COLO668 (cell line): Measurements from ENCODE around the gene VSX1.

ENCODE experiments used
- DNase-seq: peaks from one replicate; lab custom pipeline; 2025; ENCODE audit not compliant: unreplicated experiment; lab: John Stamatoyannopoulos, UW

Gene VSX1

DNA sequence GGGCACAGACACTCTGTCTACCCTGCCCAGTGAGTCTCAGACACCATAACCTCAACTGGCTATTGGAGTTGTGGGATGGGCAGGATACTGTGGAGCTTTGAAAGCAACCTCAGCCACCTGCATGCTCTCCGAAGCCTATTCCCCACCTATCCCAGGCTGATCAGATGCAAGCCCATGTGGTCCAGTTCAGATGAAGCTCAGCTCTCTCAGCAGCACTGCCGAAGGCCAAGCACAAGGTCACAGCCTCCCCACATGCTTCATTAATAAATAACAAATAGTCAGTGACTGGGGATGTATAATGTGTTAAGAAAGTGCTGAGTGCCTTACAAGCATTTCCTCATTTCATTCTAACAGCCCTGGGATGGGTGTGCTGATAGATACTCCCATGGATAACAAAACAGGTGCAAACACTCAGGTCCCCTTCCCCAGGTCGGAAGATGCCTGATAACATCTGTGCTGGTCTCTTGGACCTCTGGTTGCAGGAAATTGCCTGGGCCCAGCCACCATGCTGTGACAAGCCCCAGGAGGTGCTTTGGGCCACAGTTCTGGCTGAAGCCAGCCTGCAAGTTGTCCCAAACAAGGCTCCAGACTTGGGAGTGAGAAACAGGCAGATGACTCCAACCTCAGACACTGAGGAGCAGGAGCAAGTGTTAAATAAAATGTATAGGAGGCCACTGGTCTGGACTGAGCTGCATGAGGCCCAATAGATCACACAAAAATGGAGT lies 27.7 kb downstream of the VSX1 start:
- DNase-seq: no peak

DNA sequence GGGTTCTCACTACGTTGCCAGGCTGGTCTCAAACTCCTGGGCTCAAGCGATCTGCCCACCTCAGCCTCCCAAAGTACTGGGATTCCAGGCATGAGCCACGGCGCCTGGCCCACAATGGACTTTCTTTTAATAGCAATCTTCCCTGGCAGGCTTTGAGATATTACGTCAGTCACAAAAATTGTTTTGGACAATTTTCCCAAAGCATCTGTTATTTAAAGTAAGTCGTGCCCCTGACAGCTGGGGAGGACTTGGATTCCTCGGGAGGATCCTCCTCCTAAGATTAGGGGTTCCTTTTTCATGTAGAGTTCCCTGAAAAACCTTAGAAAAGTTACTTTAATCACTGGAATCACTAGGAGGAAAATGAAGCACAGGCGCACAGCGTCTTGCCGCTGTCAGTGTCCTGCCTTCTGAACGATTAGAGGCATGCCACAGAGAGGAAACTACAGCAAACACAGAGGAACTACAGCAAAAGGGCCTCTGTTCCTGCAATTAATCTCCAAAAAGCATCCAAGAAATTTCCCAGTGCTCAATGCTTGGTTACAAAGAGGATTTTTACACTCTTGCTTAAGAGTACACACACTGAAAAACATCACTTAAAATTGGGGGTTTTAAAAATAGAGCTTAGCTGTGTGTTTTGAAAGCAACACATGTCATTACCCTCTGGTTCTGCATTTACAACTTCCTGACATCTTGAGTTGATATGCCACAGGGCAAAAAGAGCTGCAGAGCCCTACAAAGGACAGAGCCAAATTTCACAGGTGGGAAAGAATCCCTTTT lies 28.5 kb downstream of the VSX1 start:
- no peak for DNase-seq

DNA sequence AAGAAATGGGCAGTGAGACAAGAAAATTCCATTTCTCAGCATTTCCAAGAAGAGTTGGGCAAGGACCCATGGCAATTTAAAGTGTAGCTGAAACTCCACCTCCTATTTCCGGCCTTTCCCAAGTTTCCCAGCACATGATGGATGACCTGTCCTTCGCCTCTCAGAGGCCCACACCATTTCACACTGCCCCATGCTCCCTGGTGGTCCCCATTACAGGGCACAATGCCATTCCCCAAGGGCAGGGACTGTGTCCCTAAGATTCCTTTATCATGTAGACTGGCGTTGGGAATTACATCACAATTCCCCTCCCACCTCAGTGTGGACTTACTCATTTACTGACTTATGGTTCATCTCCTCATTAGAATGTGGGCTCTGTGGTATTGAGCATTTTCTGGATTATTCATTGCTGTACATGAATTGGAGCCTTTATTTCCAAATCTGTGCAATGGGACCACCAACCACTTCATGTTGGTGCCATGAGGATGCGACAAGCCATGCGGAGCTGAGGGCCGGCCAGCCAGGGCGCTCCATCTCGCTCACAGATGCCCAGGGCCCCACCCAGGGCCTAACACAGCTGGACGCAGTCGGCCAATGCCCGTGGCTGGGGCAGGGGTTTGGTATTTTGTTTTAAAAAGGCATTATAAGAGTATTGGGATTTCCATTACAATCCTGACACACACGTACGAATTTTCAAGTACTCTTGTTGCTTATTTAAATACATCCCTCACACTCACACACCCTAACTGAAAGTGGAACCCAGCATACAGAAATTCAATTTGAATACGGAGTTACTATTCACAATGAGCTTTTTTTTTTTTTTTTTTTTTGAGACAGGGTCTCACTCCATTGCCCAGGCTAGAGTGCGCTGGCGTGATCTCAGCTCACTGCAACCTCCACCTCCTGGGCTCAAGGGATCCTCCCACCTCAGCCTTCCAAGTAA lies 29.4 kb downstream of the VSX1 start:
- DNase-seq: no peak

DNA sequence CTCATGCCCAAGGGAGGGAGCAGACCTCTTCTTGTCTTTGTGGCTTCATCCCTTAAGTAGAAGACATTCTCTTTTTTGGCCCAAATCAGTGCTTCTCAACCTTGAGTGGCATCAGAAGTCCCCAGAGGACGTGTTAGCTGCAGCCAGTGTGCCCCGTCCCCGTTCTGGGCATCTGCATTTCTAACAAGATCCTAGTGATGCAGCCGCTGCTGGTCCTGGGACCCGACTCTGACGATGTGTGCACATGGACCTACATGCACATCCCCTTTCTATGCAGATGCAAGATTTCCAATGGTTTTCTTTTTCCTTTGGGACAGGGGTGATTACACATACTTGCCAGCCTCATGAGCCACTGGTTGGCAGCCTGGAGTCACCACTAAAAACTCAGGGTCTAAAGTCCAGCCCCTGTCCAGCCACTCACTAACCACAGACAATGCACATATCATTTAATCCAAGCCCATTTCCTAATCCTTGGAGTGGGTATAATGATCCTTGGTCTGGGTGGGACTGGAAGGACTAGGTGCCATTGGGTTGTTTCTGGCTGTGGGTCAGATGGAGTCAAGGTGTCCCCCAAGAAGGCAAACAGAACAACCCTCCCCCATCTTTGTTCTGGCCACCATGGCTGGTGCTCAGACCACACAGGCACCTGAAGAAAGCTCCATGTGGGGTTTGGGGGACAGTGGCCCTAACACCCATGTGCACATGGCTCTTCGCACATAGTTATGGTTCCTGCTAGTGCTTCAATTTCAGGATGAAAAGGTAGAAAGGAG lies 30.4 kb downstream of the VSX1 start:
- DNase-seq: no peak

DNA sequence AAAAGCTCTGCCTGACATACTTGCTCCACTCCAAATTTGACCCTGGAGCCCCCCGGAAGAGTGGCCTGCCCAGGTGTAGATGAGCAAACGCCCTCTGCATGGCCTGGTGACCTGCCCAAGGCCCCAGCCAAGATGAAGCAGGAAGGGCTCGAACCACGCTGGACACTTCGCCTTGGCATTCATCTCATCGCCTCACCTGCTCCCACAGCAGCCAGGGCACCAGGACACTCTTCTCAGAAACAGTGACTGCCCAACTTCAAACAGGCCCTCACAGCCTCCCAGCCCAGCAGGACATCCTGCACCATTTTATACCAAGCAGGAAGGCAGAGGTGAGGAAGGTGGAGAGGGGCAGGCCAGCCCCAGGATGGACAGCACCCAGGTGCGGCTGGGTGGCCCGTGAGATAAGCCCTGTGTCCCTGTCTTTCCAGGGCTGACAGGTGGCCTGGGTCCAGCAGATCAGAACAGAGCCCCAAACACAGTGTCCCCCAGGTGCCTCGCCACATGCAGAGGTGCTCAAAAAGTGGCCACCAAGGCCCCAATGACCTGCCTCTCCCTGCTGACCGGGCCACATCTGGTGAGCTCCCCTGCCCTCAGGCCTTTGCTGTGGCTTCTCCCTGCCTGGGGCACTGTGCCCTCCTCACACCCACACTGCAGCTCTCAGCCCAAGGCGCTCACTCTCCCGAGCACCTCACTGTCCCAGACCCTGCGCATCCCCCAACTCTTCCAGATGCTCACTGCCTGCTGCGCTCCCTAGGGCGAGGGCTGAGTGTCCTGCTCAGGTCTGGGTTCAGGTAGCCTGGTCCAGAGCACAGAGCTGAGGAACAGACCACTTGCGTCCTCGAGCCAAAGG lies 31.2 kb downstream of the VSX1 start:
- no peak for DNase-seq

DNA sequence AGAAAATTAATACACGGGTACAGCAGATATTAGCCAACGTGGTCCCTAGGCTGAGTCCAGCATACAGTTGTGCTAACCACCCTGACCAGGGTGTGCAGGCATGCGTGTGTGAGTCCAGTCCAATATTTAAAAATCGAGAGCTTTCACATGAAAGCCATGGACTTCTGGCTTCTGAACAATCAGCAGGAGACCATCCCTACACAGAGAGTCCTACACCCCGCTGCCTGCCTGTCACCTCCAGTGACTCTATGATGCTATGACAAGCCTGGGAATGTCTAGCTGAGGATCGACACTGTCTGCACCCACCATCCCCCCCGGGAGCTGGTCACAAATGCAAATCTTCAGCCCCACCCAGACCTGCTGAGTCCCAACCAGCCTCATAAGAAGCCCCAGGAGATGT lies 31.9 kb downstream of the VSX1 start:
- no peak for DNase-seq

DNA sequence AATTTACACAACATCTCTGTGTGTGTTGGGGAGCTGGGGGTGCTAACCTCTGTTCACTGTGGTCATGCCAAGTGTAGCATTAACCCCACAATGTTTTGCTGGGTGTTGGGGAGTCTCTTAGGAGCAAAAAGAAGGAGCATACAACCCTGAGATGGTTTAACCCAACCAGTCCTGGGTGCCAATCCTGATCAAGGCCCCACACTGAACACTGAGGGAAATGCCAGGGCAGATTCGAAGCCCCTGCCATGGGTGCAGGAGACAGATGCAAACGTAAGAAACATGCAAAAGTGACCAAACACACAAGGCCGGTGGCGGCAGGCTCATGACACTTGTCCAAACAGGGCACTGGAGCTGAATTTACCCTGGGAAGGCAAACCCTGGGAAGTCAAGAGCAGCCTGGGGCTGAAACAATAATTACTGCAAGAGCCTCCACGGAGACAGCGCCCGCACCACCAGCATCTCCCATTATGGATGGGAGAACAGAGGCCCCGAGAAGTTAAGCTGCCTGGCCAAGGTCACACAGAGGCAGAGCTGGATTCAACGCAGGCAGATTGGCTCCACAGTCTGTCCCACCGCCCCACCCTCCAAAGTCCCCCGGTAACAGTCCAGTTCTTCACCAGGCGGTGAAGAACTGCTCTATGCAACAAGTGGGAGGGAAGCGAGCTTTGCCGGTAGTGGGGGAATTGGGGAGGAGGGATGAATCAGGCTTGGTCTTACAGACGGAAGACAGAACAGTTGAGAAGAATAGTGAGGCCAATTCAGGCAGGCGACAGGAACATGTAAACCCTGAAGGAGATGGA lies 32.5 kb downstream of the VSX1 start:
- DNase-seq: no peak

DNA sequence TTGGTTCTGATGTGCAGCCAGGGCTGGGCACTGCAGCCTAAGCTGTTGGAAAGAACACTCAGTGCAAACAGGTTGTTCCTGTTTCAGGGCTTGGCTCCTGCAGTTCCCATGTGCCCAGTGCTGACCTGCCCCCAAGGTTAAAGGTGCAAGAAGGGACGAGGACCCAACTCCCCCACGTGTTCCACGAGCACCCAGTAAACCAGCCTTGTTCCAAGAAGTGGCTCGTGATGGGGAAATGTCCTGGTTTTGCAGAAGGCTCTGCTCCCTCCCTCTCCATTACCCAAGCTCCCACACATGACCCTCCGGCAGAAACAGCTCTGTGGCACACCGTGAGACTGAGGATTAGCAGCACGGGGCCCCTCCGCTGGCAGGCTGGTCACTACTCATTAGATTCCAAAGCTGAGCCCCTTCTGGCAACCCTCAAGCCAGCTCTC lies 33.4 kb downstream of the VSX1 start:
- DNase-seq: no peak

DNA sequence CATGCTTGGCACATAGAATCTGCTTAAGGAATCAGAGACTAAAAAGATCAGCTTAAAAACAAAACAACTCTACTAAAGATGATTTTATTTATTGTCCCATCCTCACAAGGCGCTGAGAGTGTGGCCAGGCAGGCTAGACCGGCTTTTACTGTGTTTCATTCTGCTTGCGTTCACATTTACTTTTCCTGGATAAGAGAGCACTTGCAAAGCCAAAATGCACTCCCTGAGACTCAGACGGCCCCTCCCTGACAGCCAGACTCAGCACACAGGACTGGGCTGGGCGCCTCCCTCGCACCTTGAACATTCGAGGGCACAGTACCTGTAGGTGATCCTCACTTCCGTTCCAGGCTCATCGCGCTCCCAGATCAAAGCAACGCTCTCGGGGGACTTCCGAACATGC lies 34.2 kb downstream of the VSX1 start:
- DNase-seq: no peak

DNA sequence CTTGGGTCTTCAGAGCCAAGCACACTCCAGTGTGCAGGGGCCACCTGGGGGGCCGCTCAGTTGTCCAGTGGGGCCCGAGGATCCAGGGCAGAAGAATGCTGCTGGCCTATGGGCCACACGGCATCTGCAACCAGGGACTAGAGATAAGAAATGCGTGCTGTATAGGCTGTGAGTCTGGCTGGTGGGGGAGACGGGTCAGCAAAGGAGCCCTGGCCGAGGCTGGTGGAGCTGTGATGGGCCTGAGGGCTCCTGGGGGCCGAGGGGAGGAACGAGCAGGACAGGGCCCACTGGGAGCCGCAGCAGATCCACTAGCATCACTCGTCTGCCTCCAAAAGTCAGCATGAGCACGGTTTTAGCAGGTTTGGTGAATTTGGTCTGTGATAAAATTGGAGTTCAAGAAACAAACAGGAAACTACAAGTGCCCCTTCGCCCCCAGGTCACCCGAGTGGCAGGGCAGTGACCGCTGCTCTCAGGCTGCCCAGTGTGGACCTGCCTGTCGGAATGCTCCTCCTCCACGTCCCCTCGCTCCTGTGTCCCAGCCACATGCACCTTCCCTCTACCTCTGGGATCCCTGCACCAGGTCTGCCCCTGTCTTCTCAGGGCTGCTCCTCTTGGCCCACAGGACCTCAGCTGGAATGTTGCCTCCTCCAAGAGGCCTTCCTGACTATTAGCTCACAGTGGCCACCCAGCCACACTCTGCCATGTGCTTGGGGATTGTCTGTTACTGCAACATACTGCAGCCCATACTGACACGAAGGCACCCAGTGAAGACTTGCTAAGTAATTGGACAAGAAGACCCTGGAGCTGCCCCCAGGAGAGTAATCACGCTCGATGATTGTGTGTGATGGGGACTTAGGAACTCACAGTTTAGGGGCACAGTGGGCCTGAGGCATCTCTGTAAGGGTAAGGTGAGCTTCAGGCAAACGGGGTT lies 34.9 kb downstream of the VSX1 start:
- DNase-seq: no peak

DNA sequence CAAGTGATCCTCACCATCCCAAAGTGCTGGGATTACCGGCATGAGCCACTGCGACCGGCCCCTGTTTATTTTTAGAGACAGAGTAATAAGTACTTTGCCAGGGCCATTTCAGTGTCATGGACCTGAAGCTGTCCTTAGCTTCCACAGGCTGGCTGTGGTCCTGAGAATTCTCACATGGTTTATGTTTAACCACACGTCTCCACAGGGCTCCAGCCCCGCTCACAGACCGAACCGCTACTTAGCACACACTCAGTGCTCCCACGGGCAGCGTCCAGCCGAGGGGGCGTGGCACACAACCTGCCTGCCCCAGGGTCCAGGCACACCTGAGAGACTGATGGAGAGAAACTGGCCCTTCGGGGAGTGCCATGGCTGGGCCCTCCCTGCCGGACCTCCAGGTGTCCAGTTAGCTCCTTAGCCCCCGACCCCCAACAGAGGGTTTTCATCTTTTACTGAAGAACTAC lies 35.7 kb downstream of the VSX1 start:
- no peak for DNase-seq

DNA sequence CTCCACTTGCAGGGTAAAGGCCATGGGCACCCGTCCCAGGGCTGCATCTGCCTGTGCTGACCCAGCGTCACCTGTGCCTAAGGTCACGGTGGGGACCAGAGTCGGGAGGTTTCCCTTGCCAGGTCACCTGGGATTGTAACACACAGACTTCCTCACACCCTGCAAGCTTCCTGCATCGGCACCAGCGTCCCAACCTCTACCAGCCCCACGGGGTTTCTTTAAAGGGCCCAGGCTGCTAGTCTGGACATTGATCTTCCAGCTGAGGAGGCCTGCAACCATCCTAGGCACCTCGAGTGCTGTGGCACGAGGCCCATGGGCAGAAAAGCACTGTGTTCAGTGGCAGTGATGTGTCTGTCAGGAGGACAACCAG lies 36.6 kb downstream of the VSX1 start:
- DNase-seq: no peak

DNA sequence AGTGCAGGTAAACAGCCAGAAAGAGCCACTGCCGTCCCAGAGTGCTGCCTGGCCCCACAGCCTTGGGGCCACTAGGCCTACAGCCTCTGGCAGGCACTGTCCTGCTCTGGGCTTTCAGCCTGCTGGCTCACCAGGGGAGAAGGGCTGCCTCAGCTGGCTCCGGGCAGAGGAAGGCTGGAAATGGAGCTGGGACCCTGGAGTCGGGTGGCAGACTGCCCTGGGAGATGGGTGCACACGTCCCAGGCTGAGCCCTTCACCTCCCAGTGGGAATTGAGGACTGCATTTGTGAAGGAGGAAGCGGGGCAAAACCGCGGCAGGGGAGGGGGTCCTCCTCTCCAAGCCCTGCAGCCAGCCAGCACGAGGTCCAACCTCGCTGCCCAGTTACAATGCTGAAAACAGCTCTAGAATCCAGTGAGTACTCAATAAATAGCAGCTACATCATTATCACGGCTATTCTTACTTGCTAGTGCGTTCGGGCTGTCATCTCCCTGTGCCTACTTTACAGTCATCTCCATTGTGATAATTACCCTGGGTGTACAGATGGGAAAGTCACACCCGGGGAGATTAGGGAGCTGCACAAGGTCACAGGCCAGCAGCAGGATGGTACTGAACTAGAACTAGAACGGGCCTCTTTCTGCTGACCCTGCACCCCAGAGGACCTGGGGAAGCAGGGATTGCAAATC lies 37.1 kb downstream of the VSX1 start:
- no peak for DNase-seq

DNA sequence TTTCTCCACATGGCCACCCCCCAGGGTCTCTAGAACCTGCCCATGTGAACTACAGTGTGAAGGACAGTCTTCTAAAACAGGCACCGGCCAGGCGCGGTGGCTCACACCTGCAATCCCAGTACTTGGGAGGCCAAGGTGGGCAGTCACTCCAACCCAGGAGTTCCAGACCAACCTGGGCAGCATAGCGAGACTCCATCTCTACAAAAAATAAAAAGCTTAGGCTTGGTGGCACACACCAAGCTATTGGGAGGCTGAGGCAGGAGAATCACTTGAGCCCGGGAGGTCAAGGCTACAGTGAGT lies 37.7 kb downstream of the VSX1 start:
- DNase-seq: no peak

DNA sequence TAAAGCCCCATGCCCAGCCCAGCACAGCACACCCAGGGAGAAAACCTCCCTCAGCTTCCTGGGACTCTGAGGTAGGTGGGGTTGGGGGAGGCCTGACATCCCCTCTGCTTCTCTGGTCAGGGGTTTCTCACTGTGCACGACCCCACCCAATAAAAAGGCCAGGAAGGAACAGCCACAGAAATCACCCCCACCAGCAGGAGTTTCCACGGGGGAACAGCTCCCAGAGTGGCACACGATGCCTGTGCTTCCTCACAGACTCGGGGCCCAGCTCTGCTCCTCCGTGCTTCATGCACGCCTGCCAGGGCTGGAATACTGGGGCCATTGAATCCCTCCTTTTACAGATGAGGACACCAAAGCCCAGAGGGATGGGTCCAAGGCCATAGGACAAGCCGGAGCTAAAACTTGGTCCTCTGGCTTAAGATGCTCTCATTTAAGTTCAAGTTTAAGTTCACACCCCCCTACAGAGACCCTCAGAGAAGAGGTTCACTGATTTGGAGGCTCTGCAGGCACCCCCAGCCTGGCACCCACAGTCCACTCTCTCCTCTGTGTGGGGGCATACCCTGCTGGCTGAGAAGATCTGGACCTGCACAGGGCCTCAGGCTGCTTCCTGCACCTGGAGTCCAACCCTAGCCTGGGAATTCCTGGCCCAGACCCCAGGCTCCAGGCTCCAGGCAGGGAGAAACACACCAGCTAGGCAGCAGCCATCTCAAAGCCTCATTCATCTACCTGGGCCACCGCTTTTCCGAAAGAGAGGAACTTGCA lies 38.3 kb downstream of the VSX1 start:
- no peak for DNase-seq

DNA sequence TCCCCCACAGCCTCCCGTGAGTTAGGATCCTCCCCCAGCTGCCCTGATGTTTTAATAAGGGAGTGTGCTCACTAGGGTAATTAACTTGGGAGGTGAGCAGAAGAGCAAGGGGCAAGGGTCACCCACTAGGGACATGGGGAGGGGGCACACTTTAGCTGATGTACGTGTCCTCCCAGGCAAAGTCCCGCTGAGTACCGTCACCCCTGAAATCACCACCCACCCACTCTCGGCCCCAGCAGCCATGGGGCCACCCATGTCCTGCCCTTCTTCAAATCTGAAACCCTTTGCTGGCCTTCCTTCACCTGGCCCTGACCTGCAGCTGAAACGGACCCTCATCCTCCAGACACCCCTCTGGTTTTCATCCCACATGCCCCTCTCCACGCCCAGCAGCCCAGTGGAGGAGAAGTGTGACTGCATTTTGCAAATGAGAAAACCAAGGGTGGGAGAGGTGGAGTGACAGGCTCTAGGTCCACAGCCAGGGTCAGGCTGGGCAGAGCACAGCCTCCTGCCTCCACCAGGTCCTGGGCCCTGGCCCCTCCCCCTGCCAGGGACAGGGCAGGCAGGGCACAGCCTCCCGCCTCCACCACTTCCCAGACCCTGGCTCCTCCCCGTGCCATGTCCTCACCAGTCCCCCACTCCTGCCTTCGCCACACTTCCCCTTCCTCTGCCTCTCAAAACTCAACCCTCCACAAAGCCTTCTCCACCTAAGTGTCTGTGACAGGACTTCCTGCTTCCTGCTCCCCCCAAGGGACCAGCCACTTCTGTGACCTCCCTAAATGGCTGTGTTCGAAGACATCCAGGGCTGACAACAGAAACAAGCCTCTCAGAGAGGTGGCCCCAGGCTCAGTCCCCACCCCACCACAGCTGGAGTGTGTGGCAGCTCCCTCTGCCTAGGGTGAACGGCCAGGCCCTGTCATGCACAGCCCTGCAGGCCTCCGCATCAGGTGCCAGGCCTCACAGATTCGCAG lies 39.1 kb downstream of the VSX1 start:
- no peak for DNase-seq
